Heart left ventricle (tissue), 13 donors: Measurements from ENCODE around the gene CNNM3.

Source experiments
- POLR2A ChIP-seq, 2 donors: fragments of 450-650 bp; IDR thresholded peaks; one replicate each; pipeline ENCODE4 v1.6.1; 2017; ENCODE audit warnings: antibody characterized with exemption in 2 of 2, mild to moderate bottlenecking in 2 of 2, moderate library complexity in 2 of 2
- TF ChIP-seq, protein P1 (sequence below), 12 donors: fragments of 200-600 bp; sonication (generic) in 4 of 12; IDR thresholded peaks; one replicate each; pipeline versions ENCODE4 v1.5.0 to v1.8.0; 2018 to 2022; ENCODE audit warnings: antibody characterized with exemption in 12 of 12, mild to moderate bottlenecking in 5 of 12
- donor health status: ischemic (EF 13 %, LVEDD 7.1; RV severe dilation, severe dysfunction).
- donor health status: DM: no; HTN: yes; CAD: no.
- donor health status: DM: no; HTN: no; CAD: no.
- donor health status: ischemic (EF 25% LVEDD 6.9; RV normal size, moderate dysfunction).
- donor health status: ischemic (EF 25% LVEDD 5.7; RV mildly dilated, moderate dysfunction).
- donor health status: ischemic (EF 35%, LVEDD 5.7; RV mildly dilated, moderate dysfunction).
- donor health status: nonischemic (EF 11% LVEDD 7.7; RV severe dilation, severe dysfunction).
- donor health status: DM: yes; HTN: yes; CAD: no.
- donor health status: PGD.
- donor health status: ischemic (EF 29% LVEDD 5.4; RV normal size, mild dysfunction).
- donor health status: nonischemic (EF 23%, LVEDD 6.1; RV moderate dilation, normal function).

- no peak for TF ChIP-seq POLR2A (IDR thresholded peaks at IDR 0.05)
- TF ChIP-seq, protein P1, sequence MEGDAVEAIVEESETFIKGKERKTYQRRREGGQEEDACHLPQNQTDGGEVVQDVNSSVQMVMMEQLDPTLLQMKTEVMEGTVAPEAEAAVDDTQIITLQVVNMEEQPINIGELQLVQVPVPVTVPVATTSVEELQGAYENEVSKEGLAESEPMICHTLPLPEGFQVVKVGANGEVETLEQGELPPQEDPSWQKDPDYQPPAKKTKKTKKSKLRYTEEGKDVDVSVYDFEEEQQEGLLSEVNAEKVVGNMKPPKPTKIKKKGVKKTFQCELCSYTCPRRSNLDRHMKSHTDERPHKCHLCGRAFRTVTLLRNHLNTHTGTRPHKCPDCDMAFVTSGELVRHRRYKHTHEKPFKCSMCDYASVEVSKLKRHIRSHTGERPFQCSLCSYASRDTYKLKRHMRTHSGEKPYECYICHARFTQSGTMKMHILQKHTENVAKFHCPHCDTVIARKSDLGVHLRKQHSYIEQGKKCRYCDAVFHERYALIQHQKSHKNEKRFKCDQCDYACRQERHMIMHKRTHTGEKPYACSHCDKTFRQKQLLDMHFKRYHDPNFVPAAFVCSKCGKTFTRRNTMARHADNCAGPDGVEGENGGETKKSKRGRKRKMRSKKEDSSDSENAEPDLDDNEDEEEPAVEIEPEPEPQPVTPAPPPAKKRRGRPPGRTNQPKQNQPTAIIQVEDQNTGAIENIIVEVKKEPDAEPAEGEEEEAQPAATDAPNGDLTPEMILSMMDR (IDR thresholded peaks at IDR 0.05), result no peak
These were observed 12.4 kb downstream of the CNNM3 start for GRCh38 chr2:96828436-96828835.
